ENCODE data around the gene ING5. TPM values are rescaled to one million over a fixed set of nuclear protein-coding genes. Genes with fewer than 3 reads are reported as not detected.

ING5 gene
- total RNA-seq, 2 experiments from 2014 or later: 65.4 to 90.9 TPM

GRCh38 chr2:241754042-241754441 lies 52.2 kb downstream of the ING5 start:
- POLR2A ChIA-PET: no interaction called here
- H3K36me3 ChIP-seq (ENCODE audit: insufficient read depth, low read length): peaks cover 36% of the 10 kb centered on the region
- no peaks in the 10 kb centered on the region for H3K9me3 ChIP-seq (ENCODE audit: low read length)
- H3K27ac ChIP-seq (ENCODE audit: low read depth, low read length, poor library complexity, severe bottlenecking): no peak overlapping the region
- no TSS peak for BruUV-seq (replicated peaks)
- H3K4me3 ChIP-seq (ENCODE audit: low read depth, low read length, poor library complexity, severe bottlenecking): no peak overlapping the region
- intact Hi-C loops (cut with micrococcal nuclease; ENCODE audit: unreplicated experiment): no loop called here
- H3K4me1 ChIP-seq (ENCODE audit: insufficient read depth, low read length, poor library complexity, severe bottlenecking): no peaks in the 10 kb centered on the region
- DNase-seq (ENCODE audit: low spot score): no peak
- H3K4me2 ChIP-seq (ENCODE audit: low read length): no peak overlapping the region
- CTCF ChIA-PET (ENCODE audit: unreplicated experiment): no interaction called here
- no peak overlapping the region for H2AFZ ChIP-seq (ENCODE audit: low read length)
- no peaks in the 10 kb centered on the region for H4K20me1 ChIP-seq (ENCODE audit: insufficient read depth, low read length)
- TF ChIP-seq, protein P1, sequence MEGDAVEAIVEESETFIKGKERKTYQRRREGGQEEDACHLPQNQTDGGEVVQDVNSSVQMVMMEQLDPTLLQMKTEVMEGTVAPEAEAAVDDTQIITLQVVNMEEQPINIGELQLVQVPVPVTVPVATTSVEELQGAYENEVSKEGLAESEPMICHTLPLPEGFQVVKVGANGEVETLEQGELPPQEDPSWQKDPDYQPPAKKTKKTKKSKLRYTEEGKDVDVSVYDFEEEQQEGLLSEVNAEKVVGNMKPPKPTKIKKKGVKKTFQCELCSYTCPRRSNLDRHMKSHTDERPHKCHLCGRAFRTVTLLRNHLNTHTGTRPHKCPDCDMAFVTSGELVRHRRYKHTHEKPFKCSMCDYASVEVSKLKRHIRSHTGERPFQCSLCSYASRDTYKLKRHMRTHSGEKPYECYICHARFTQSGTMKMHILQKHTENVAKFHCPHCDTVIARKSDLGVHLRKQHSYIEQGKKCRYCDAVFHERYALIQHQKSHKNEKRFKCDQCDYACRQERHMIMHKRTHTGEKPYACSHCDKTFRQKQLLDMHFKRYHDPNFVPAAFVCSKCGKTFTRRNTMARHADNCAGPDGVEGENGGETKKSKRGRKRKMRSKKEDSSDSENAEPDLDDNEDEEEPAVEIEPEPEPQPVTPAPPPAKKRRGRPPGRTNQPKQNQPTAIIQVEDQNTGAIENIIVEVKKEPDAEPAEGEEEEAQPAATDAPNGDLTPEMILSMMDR (conservative IDR thresholded peaks at IDR 0.05; ENCODE audit: low read length): no peak
- no peaks in the 10 kb centered on the region for H3K9me2 ChIP-seq (ENCODE audit: insufficient read depth, low read length)
- no peaks in the 10 kb centered on the region for H3K79me2 ChIP-seq (ENCODE audit: insufficient read depth, low read depth, low read length)

DNA sequence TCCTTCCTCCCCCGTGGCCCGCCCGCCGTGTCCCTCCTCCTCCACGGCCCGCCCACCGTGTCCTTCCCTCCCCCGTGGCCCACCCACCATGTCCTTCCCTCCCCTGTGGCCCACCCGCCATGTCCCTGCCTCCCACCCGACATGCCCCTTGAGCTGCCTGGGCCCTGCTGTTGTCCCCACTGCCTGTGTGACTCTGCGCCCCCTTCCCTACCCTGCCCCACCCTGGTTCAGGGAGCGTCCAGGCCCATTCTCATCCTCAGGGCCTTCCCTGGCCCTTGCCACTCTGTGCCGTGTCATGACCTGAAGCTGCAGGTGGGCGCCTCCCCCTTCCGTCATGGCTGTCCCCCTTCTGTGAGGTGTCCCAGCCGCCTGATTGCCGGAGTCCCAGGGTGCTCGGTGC lies 53.3 kb downstream of the ING5 start:
- Histone ChIP-seq H3K36me3 (ENCODE audit: insufficient read depth, low read length) (peaks cover 37% of the 10 kb centered on the region), H3K27ac (ENCODE audit: low read depth, low read length, poor library complexity, severe bottlenecking) (no peak overlapping the region), H3K4me1 (ENCODE audit: insufficient read depth, low read length, poor library complexity, severe bottlenecking) (no peaks in the 10 kb centered on the region), H3K4me3 (ENCODE audit: low read depth, low read length, poor library complexity, severe bottlenecking) (no peak overlapping the region), H3K9me2 (ENCODE audit: insufficient read depth, low read length) (no peaks in the 10 kb centered on the region), H3K79me2 (ENCODE audit: insufficient read depth, low read depth, low read length) (no peaks in the 10 kb centered on the region), H3K4me2 (ENCODE audit: low read length) (no peak overlapping the region), H2AFZ (ENCODE audit: low read length) (no peak overlapping the region), H3K9me3 (ENCODE audit: low read length) (no peaks in the 10 kb centered on the region), H4K20me1 (ENCODE audit: insufficient read depth, low read length) (no peaks in the 10 kb centered on the region)
- no peak for DNase-seq (ENCODE audit: low spot score)
- BruUV-seq (replicated peaks): no TSS peak
- no peak for TF ChIP-seq EZH2phosphoT487 (IDR thresholded peaks at IDR 0.05; ENCODE audit: borderline replicate concordance, low read depth, low read length)
- intact Hi-C loops (cut with micrococcal nuclease; ENCODE audit: unreplicated experiment): no loop called here
- POLR2A ChIA-PET: no interaction called here
- CTCF ChIA-PET (ENCODE audit: unreplicated experiment): no interaction called here

GRCh38 chr2:241755777-241756176 lies 53.9 kb downstream of the ING5 start:
- no peaks in the 10 kb centered on the region for H3K9me2 ChIP-seq (ENCODE audit: insufficient read depth, low read length)
- no peaks in the 10 kb centered on the region for H3K4me1 ChIP-seq (ENCODE audit: insufficient read depth, low read length, poor library complexity, severe bottlenecking)
- no peak for DNase-seq (ENCODE audit: low spot score)
- H3K9me3 ChIP-seq (ENCODE audit: low read length): no peaks in the 10 kb centered on the region
- no peak overlapping the region for H3K27ac ChIP-seq (ENCODE audit: low read depth, low read length, poor library complexity, severe bottlenecking)
- no peaks in the 10 kb centered on the region for H4K20me1 ChIP-seq (ENCODE audit: insufficient read depth, low read length)
- no peak overlapping the region for H3K4me3 ChIP-seq (ENCODE audit: low read depth, low read length, poor library complexity, severe bottlenecking)
- no peaks in the 10 kb centered on the region for H3K79me2 ChIP-seq (ENCODE audit: insufficient read depth, low read depth, low read length)
- peaks cover 43% of the 10 kb centered on the region for H3K36me3 ChIP-seq (ENCODE audit: insufficient read depth, low read length)
- no TSS peak for BruUV-seq (replicated peaks)
- H3K4me2 ChIP-seq (ENCODE audit: low read length): no peak overlapping the region
- intact Hi-C loops (cut with micrococcal nuclease; ENCODE audit: unreplicated experiment): no loop called here
- TF ChIP-seq, protein P1 (conservative IDR thresholded peaks at IDR 0.05; ENCODE audit: low read length): no peak
- no peak for TF ChIP-seq EZH2phosphoT487 (IDR thresholded peaks at IDR 0.05; ENCODE audit: borderline replicate concordance, low read depth, low read length)
- no peak overlapping the region for H2AFZ ChIP-seq (ENCODE audit: low read length)
- ChIA-PET CTCF (ENCODE audit: unreplicated experiment) (no interaction called here), POLR2A (no interaction called here)

Data from OCI-LY7 (cell line).